ENCODE data around the gene SLC35B2.

SLC35B2 gene

GRCh38 chr6:44265007-44265721 lies 7.8 kb upstream of the SLC35B2 start, which contains the start of gene NFKBIE (continued):
- no peak for TF ChIP-seq ZNF280C (tag by site-specific recombination; IDR thresholded peaks at IDR 0.05)
- TF ChIP-seq ZNF707 (tag by site-specific recombination; IDR thresholded peaks at IDR 0.05) = no peak
- TF ChIP-seq, protein P1, sequence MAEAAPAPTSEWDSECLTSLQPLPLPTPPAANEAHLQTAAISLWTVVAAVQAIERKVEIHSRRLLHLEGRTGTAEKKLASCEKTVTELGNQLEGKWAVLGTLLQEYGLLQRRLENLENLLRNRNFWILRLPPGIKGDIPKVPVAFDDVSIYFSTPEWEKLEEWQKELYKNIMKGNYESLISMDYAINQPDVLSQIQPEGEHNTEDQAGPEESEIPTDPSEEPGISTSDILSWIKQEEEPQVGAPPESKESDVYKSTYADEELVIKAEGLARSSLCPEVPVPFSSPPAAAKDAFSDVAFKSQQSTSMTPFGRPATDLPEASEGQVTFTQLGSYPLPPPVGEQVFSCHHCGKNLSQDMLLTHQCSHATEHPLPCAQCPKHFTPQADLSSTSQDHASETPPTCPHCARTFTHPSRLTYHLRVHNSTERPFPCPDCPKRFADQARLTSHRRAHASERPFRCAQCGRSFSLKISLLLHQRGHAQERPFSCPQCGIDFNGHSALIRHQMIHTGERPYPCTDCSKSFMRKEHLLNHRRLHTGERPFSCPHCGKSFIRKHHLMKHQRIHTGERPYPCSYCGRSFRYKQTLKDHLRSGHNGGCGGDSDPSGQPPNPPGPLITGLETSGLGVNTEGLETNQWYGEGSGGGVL (tag by site-specific recombination; IDR thresholded peaks at IDR 0.05) = no peak; the same call in 1 of the 2 replicates
- no peak for TF ChIP-seq ZNF202 (tag by site-specific recombination; IDR thresholded peaks at IDR 0.05; ENCODE audit: borderline replicate concordance)
- no peak for TF ChIP-seq ZNF830 (tag by site-specific recombination; IDR thresholded peaks at IDR 0.05; ENCODE audit: low read depth)
- peak; percentile 87 for TF ChIP-seq GLIS1 (tag by site-specific recombination; IDR thresholded peaks at IDR 0.05)
- TF ChIP-seq KLF10 (tag by site-specific recombination; IDR thresholded peaks at IDR 0.05) = peak; percentile 81
- TF ChIP-seq, protein P2, sequence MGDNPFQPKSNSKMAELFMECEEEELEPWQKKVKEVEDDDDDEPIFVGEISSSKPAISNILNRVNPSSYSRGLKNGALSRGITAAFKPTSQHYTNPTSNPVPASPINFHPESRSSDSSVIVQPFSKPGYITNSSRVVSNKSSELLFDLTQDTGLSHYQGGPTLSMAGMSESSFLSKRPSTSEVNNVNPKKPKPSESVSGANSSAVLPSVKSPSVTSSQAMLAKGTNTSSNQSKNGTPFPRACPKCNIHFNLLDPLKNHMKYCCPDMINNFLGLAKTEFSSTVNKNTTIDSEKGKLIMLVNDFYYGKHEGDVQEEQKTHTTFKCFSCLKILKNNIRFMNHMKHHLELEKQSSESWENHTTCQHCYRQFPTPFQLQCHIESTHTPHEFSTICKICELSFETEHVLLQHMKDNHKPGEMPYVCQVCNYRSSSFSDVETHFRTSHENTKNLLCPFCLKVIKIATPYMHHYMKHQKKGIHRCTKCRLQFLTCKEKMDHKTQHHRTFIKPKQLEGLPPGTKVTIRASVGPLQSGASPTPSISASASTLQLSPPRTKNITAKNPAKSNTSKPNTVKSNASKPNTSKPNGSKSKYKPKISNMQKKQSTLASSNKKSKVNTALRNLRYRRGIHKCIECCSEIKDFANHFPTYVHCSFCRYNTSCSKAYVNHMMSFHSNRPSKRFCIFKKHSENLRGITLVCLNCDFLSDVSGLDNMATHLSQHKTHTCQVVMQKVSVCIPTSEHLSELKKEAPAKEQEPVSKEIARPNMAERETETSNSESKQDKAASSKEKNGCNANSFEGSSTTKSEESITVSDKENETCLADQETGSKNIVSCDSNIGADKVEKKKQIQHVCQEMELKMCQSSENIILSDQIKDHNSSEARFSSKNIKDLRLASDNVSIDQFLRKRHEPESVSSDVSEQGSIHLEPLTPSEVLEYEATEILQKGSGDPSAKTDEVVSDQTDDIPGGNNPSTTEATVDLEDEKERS (tag by site-specific recombination; IDR thresholded peaks at IDR 0.05) = no peak
- TF ChIP-seq KLF17 (tag by site-specific recombination; IDR thresholded peaks at IDR 0.05) = peak; percentile 4; the same call in 1 of the 2 replicates
- TF ChIP-seq ZBTB21 (tag by site-specific recombination; IDR thresholded peaks at IDR 0.05) = no peak
- TF ChIP-seq ZNF174 (tag by site-specific recombination; IDR thresholded peaks at IDR 0.05) = no peak
- peak; percentile 52; the same call in 1 of the 2 replicates for TF ChIP-seq KLF8 (tag by site-specific recombination; IDR thresholded peaks at IDR 0.05)
- TF ChIP-seq SCRT1 (tag by site-specific recombination; IDR thresholded peaks at IDR 0.05; ENCODE audit: borderline replicate concordance) = no peak
- no peak for TF ChIP-seq ZNF426 (tag by site-specific recombination; IDR thresholded peaks at IDR 0.05)
- peak; percentile 98 for TF ChIP-seq CTCF (tag by site-specific recombination; IDR thresholded peaks at IDR 0.05)
- TF ChIP-seq ZNF157 (tag by site-specific recombination; IDR thresholded peaks at IDR 0.05) = no peak
- no peak for TF ChIP-seq WT1 (tag by site-specific recombination; IDR thresholded peaks at IDR 0.05)
- no peak for TF ChIP-seq ZNF704 (tag by site-specific recombination; IDR thresholded peaks at IDR 0.05)
- TF ChIP-seq ZNF510 (tag by site-specific recombination; IDR thresholded peaks at IDR 0.05; ENCODE audit: insufficient replicate concordance) = no peak
- 0 out of 2 replicates have a peak, but pooled peaks have one; percentile 60 for TF ChIP-seq IKZF3 (tag by site-specific recombination; IDR thresholded peaks at IDR 0.05)
- no peak for TF ChIP-seq ZNF132 (tag by site-specific recombination; IDR thresholded peaks at IDR 0.05; ENCODE audit: borderline replicate concordance)
- TF ChIP-seq ZNF701 (tag by site-specific recombination; IDR thresholded peaks at IDR 0.05) = no peak
- TF ChIP-seq BCL11A (tag by site-specific recombination; IDR thresholded peaks at IDR 0.05; ENCODE audit: low read depth) = no peak
- TF ChIP-seq, protein P3, sequence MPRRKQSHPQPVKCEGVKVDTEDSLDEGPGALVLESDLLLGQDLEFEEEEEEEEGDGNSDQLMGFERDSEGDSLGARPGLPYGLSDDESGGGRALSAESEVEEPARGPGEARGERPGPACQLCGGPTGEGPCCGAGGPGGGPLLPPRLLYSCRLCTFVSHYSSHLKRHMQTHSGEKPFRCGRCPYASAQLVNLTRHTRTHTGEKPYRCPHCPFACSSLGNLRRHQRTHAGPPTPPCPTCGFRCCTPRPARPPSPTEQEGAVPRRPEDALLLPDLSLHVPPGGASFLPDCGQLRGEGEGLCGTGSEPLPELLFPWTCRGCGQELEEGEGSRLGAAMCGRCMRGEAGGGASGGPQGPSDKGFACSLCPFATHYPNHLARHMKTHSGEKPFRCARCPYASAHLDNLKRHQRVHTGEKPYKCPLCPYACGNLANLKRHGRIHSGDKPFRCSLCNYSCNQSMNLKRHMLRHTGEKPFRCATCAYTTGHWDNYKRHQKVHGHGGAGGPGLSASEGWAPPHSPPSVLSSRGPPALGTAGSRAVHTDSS (tag by site-specific recombination; IDR thresholded peaks at IDR 0.05) = no peak
- TF ChIP-seq, protein P4, sequence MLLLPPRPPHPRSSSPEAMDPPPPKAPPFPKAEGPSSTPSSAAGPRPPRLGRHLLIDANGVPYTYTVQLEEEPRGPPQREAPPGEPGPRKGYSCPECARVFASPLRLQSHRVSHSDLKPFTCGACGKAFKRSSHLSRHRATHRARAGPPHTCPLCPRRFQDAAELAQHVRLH (tag by site-specific recombination; IDR thresholded peaks at IDR 0.05) = no peak
- no peak for TF ChIP-seq ZNF354C (tag by site-specific recombination; IDR thresholded peaks at IDR 0.05; ENCODE audit: borderline replicate concordance, low read depth)

Measured in HEK293 (cell line).